H9 (cell line): ENCODE data around the gene ZNF660. TPM values are rescaled to one million over a fixed set of nuclear protein-coding genes. Genes with fewer than 3 reads are reported as not detected.
A peak's percentile ranks its signal among the peaks of the same experiment; 100 is the strongest.

Experiments used
- DNase-seq: peaks from one replicate; pipeline ENCODE4 v3.0.0-alpha.2; 2017
- H2AFZ ChIP-seq: one replicate; pipeline ENCODE4 v1.6.1; 2013; ENCODE audit warnings: mild to moderate bottlenecking, low read length, control low read depth, moderate library complexity
- H2AK5ac ChIP-seq: 2 replicates; pipeline ENCODE4 v1.6.1; 2013; ENCODE audit warnings: low read length, control low read depth, mixed read lengths; ENCODE audit not compliant: insufficient read length
- H2BK120ac ChIP-seq: one replicate; pipeline ENCODE4 v1.6.1; 2013; ENCODE audit warnings: low read depth, mild to moderate bottlenecking, low read length, control low read depth, inconsistent platforms; ENCODE audit not compliant: poor library complexity, severe bottlenecking
- H2BK12ac ChIP-seq: 2 replicates; pipeline ENCODE4 v1.6.1; 2013; ENCODE audit warnings: low read length, control low read depth, mixed read lengths, low read depth; ENCODE audit not compliant: insufficient read length
- H2BK15ac ChIP-seq: 2 replicates; pipeline ENCODE4 v1.6.1; 2013; ENCODE audit warnings: low read depth, low read length, control low read depth
- H2BK20ac ChIP-seq: one replicate; pipeline ENCODE4 v1.6.1; 2013; ENCODE audit warnings: low read depth, mild to moderate bottlenecking, low read length, control low read depth, inconsistent platforms; ENCODE audit not compliant: poor library complexity, severe bottlenecking
- H2BK5ac ChIP-seq: 2 replicates; pipeline ENCODE4 v1.6.1; 2013; ENCODE audit warnings: low read length, control low read depth, mixed read lengths; ENCODE audit not compliant: insufficient read length
- H3K14ac ChIP-seq: 2 replicates; pipeline ENCODE4 v1.6.1; 2013; ENCODE audit warnings: low read length, control low read depth; ENCODE audit not compliant: insufficient read depth
- H3K18ac ChIP-seq: 2 replicates; pipeline ENCODE4 v1.6.1; 2013; ENCODE audit warnings: low read depth, mild to moderate bottlenecking, mixed read lengths, low read length, control low read depth; ENCODE audit not compliant: insufficient read length
- H3K23ac ChIP-seq: 2 replicates; pipeline ENCODE4 v1.6.1; 2013; ENCODE audit warnings: low read length, control low read depth, mixed read lengths, low read depth; ENCODE audit not compliant: insufficient read length
- H3K23me2 ChIP-seq: 2 replicates; pipeline ENCODE4 v1.6.1; 2013; ENCODE audit warnings: low read depth, mild to moderate bottlenecking, mixed read lengths, low read length, control low read depth; ENCODE audit not compliant: insufficient read length, poor library complexity, severe bottlenecking
- H3K27ac ChIP-seq: 2 replicates; pipeline ENCODE4 v1.5.1; 2013; ENCODE audit warnings: low read length, control low read depth, mixed read lengths, low read depth; ENCODE audit not compliant: insufficient read length
- H3K27me3 ChIP-seq: 2 replicates; pipeline ENCODE4 v1.6.1; 2013; ENCODE audit warnings: low read length, control low read depth, inconsistent platforms; ENCODE audit not compliant: insufficient read depth
- H3K4ac ChIP-seq: 2 replicates; pipeline ENCODE4 v1.6.1; 2013; ENCODE audit warnings: low read depth, mild to moderate bottlenecking, control low read depth, inconsistent platforms, low read length, moderate library complexity
- H3K4me1 ChIP-seq: 2 replicates; pipeline ENCODE4 v1.6.1; 2013; ENCODE audit warnings: low read length, control low read depth, inconsistent platforms; ENCODE audit not compliant: insufficient read depth
- H3K4me2 ChIP-seq: 2 replicates; pipeline ENCODE4 v1.6.1; 2013; ENCODE audit warnings: low read length, control low read depth, mixed read lengths; ENCODE audit not compliant: insufficient read length, insufficient read depth
- H3K56ac ChIP-seq: 2 replicates; pipeline ENCODE4 v1.6.1; 2013; ENCODE audit warnings: low read depth, mild to moderate bottlenecking, mixed read lengths, low read length, control low read depth; ENCODE audit not compliant: insufficient read length
- H3K79me1 ChIP-seq: 2 replicates; pipeline ENCODE4 v1.6.1; 2013; ENCODE audit warnings: low read depth, mild to moderate bottlenecking, moderate library complexity, low read length, control low read depth, inconsistent platforms; ENCODE audit not compliant: insufficient read depth, poor library complexity, severe bottlenecking
- H3K79me2 ChIP-seq: 2 replicates; pipeline ENCODE4 v1.6.1; 2013; ENCODE audit warnings: low read length, control low read depth, inconsistent platforms; ENCODE audit not compliant: insufficient read depth
- H3K9ac ChIP-seq: 2 replicates; pipeline ENCODE4 v1.6.1; 2013; ENCODE audit warnings: low read length, control low read depth, mixed read lengths; ENCODE audit not compliant: insufficient read length; ENCODE audit errors: extremely low read depth
- H3K9me3 ChIP-seq: one replicate; pipeline ENCODE4 v1.6.1; 2013; ENCODE audit warnings: low read depth, low read length, inconsistent platforms; ENCODE audit not compliant: control insufficient read depth
- H3T11ph ChIP-seq: one replicate; pipeline ENCODE4 v1.6.1; 2013; ENCODE audit warnings: mild to moderate bottlenecking, low read length, control low read depth, inconsistent platforms
- H4K20me1 ChIP-seq: one replicate; pipeline ENCODE4 v1.6.1; 2013; ENCODE audit not compliant: control insufficient read depth, insufficient read length, insufficient read depth
- H4K5ac ChIP-seq: 2 replicates; pipeline ENCODE4 v1.6.1; 2013; ENCODE audit warnings: low read depth, mild to moderate bottlenecking, mixed read lengths, low read length, control low read depth; ENCODE audit not compliant: insufficient read length
- H4K8ac ChIP-seq: replicated peaks from 2 replicates; pipeline ENCODE4 v1.6.1; 2013; ENCODE audit warnings: low read length, control low read depth, mixed read lengths, low read depth; ENCODE audit not compliant: insufficient read length
- H4K91ac ChIP-seq: 2 replicates; pipeline ENCODE4 v1.6.1; 2013; ENCODE audit warnings: low read depth, mild to moderate bottlenecking, moderate library complexity, mixed read lengths, low read length, control low read depth; ENCODE audit not compliant: insufficient read length
- H3K27ac Mint-ChIP-seq, 3 experiments: 2 replicates in 2 of 3; 3 replicates in 1 of 3; pipeline ENCODE4 v1.8.0; 2020 to 2021; ENCODE audit warnings: mixed read lengths in 3 of 3, mild to moderate bottlenecking in 1 of 3, moderate library complexity in 1 of 3
- H3K27me3 Mint-ChIP-seq: 2 replicates; pipeline ENCODE4 v1.8.0; 2021; ENCODE audit warnings: low read depth, mild to moderate bottlenecking, moderate library complexity, mixed read lengths
- H3K36me3 Mint-ChIP-seq, 3 experiments: 2 replicates in 2 of 3; 3 replicates in 1 of 3; pipeline ENCODE4 v1.8.0; 2020 to 2021; ENCODE audit warnings: low read depth in 3 of 3, mixed read lengths in 3 of 3; ENCODE audit not compliant: insufficient read depth in 1 of 3
- H3K4me1 Mint-ChIP-seq, 2 experiments: 2 replicates each; pipeline ENCODE4 v1.8.0; 2020; ENCODE audit warnings: mixed read lengths in 2 of 2
- H3K4me3 Mint-ChIP-seq, 2 experiments: 2 replicates in 1 of 2; 3 replicates in 1 of 2; pipeline ENCODE4 v1.8.0; 2020 to 2021; ENCODE audit warnings: mild to moderate bottlenecking in 2 of 2, mixed read lengths in 2 of 2, moderate library complexity in 1 of 2
- H3K9me3 Mint-ChIP-seq, 2 experiments: 2 replicates in 1 of 2; 3 replicates in 1 of 2; pipeline ENCODE4 v1.8.0; 2020; ENCODE audit warnings: mild to moderate bottlenecking in 2 of 2, mixed read lengths in 2 of 2, moderate library complexity in 1 of 2
- CTCF ChIP-seq: fragments of 200-600 bp; sonication (generic); conservative IDR thresholded peaks from 3 replicates; pipeline ENCODE4 v1.8.0; 2021; ENCODE audit warnings: antibody characterized with exemption, mild to moderate bottlenecking
- WGBS: extraction: QIAGEN DNeasy Blood & Tissue Kit; methylation state at CpG from one replicate; pipeline ENCODE4 v1.1.7; 2013; ENCODE audit warnings: missing lambda C conversion rate, low lambda C conversion rate, mixed read lengths; ENCODE audit not compliant: insufficient read length; ENCODE audit errors: extremely low coverage; 5-methylcytosine and 5-hydroxymethylcytosine counted together
- total RNA-seq: library from RNA; stranded (reverse); gene quantifications from 2 replicates; pipeline ENCODE4 v1.2.1, GENCODE V29; 2021

Gene ZNF660
- total RNA-seq, 1 experiment from 2014 or later = 18.7 TPM

- no CpG with 5 or more reads among the region's 3 CpGs for WGBS
- no peaks in the 10 kb centered on the region for H3K9me3 Mint-ChIP-seq
- Histone ChIP-seq H3K27ac (no peak overlapping the region), H2BK12ac (no peak overlapping the region), H3K27me3 (no peaks in the 10 kb centered on the region), H3K4me1 (no peaks in the 10 kb centered on the region), H3K23ac (no peak overlapping the region), H3K18ac (no peak overlapping the region), H3K14ac (no peak overlapping the region), H3K9ac (no peak overlapping the region), H3K79me1 (no peaks in the 10 kb centered on the region), H4K5ac (no peak overlapping the region), H2BK20ac (no peak overlapping the region), H2AK5ac (no peak overlapping the region), H2BK120ac (no peak overlapping the region), H4K91ac (no peak overlapping the region), H4K8ac (no peak overlapping the region), H3T11ph (no peak overlapping the region), H2AFZ (no peak overlapping the region), H2BK5ac (no peak overlapping the region), H3K4ac (no peak overlapping the region), H3K79me2 (no peaks in the 10 kb centered on the region), H4K20me1 (no peaks in the 10 kb centered on the region), H2BK15ac (no peak overlapping the region), H3K56ac (no peak overlapping the region), H3K23me2 (no peaks in the 10 kb centered on the region), H3K4me2 (no peak overlapping the region), H3K9me3 (no peaks in the 10 kb centered on the region)
- no peaks in the 10 kb centered on the region for H3K27me3 Mint-ChIP-seq
- no peak for DNase-seq
- H3K36me3 Mint-ChIP-seq = peaks cover 26 to 43% (median 36%) of the 10 kb centered on the region in 3 experiments; a peak in 6 of 7 replicates
- no peak for TF ChIP-seq CTCF
- H3K4me3 Mint-ChIP-seq = no peak overlapping the region
- H3K27ac Mint-ChIP-seq = peak overlapping the region in 1 of 3 experiments; percentile 71; a peak in 1 of 7 replicates
- H3K4me1 Mint-ChIP-seq = no peaks in the 10 kb centered on the region
These were observed 47.4 kb downstream of the ZNF660 start for GRCh38 chr3:44632193-44632592.
